GM12875 (cell line): ENCODE results near the gene NOTCH3.

Experiments
- H3K4me3 ChIP-seq: one replicate; pipeline ENCODE4 v1.5.1; 2011; ENCODE audit warnings: low read depth, low read length, control low read depth
- TF ChIP-seq, protein P1 (sequence below): IDR thresholded peaks from 2 replicates; pipeline ENCODE4 v1.5.1; 2011; ENCODE audit warnings: low read depth, mild to moderate bottlenecking, control low read depth, inconsistent platforms, low read length, moderate library complexity, borderline replicate concordance; ENCODE audit not compliant: insufficient read depth

The NOTCH3 gene

GRCh38 chr19:15247107-15248014 is 46.6 kb upstream of the NOTCH3 start:
- TF ChIP-seq, protein P1, sequence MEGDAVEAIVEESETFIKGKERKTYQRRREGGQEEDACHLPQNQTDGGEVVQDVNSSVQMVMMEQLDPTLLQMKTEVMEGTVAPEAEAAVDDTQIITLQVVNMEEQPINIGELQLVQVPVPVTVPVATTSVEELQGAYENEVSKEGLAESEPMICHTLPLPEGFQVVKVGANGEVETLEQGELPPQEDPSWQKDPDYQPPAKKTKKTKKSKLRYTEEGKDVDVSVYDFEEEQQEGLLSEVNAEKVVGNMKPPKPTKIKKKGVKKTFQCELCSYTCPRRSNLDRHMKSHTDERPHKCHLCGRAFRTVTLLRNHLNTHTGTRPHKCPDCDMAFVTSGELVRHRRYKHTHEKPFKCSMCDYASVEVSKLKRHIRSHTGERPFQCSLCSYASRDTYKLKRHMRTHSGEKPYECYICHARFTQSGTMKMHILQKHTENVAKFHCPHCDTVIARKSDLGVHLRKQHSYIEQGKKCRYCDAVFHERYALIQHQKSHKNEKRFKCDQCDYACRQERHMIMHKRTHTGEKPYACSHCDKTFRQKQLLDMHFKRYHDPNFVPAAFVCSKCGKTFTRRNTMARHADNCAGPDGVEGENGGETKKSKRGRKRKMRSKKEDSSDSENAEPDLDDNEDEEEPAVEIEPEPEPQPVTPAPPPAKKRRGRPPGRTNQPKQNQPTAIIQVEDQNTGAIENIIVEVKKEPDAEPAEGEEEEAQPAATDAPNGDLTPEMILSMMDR: no peak
- H3K4me3 ChIP-seq: no peak overlapping the region

DNA sequence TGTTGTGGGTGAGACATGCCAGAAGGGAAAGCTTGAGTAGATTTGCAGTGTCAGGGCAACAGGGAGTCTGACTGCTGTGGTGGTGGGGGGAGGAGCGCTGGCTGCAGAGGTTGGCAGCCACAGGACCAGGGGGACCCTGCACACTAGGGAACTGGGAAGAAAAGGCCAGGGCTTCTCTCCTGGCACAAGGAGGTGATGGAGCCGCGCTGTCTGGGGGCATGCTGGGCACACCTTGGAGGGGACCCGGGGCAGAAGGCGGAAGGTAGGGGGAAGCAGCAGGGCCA is 45.3 kb upstream of the NOTCH3 start:
- no peak overlapping the region for H3K4me3 ChIP-seq
- TF ChIP-seq, protein P1: no peak

DNA sequence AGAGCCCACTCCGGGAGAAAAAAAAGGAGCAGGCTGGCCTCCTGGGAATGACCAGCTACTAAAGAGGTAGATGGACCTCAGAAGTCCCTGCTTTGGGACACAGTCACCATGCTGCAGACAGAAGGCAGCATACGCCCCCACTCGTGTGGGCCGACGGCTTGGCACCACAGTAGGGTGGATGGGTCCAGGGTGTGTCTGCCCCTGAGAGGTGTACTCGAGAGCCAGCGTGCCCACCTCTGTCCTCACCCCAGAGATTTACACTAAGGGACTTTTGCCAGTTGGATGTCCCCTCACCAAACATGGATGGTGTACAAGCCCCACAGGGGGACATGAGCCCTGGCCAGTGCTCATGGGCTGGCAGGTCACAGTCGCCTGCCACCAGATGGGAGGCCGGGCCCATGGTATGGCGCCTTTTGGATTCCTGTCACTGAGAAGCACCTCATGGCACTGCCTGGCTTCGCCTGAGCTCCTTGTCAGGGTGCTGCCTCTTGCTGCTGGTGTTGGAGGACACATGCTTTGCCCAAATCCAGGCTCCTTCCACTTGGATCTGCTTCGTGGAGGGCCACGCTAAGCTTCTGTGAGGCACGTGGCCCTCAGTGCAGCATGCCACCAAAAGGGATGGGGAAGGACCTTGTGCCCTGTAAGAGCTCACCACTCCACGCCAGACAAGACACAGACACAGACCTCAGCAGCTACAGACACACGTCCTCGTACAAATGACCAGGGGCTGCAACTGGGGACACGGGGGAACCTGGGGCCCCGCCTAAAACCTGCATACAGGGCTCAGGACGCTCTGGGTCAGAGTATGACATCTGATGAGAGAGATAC is 44.8 kb upstream of the NOTCH3 start:
- H3K4me3 ChIP-seq: no peak overlapping the region
- TF ChIP-seq, protein P1: no peak

- no peak overlapping the region for H3K4me3 ChIP-seq
- TF ChIP-seq, protein P1: no peak
These were observed 44.0 kb upstream of the NOTCH3 start for GRCh38 chr19:15244808-15245207.

DNA sequence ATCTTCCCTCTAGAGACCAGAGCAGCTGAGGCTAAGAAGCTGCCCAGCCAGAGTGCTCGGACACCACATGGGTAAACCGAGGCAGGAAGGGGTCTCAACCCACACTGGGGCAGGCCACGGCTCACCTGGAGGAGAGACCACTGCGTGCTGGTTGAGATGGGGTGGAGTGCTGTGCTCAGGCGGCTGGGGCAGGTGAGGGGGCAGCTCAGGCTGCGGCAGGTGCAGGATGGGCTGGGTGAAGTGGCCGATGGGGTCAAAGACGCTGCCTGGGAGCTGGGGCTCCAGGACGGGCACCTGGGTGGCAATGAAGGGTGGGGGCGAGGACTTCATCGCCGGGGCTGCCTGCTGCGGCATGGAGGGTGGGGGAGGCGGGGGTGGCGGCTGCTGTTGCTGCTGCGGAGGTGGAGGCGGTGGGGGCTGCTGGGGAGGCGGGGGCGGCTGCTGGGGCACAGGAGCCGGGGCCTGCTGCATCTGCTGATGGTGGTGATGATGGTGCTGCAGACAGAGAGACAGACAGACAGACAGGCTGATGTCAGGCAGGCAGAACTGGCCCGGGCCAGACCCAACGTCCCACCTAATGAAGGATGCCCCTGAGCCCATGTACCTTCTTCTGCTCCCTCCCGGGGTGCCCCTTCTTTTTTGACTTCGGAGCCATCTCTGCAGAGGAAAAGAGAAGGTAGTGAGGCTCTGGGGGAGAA is 43.5 kb upstream of the NOTCH3 start:
- TF ChIP-seq, protein P1: no peak
- H3K4me3 ChIP-seq: no peak overlapping the region

DNA sequence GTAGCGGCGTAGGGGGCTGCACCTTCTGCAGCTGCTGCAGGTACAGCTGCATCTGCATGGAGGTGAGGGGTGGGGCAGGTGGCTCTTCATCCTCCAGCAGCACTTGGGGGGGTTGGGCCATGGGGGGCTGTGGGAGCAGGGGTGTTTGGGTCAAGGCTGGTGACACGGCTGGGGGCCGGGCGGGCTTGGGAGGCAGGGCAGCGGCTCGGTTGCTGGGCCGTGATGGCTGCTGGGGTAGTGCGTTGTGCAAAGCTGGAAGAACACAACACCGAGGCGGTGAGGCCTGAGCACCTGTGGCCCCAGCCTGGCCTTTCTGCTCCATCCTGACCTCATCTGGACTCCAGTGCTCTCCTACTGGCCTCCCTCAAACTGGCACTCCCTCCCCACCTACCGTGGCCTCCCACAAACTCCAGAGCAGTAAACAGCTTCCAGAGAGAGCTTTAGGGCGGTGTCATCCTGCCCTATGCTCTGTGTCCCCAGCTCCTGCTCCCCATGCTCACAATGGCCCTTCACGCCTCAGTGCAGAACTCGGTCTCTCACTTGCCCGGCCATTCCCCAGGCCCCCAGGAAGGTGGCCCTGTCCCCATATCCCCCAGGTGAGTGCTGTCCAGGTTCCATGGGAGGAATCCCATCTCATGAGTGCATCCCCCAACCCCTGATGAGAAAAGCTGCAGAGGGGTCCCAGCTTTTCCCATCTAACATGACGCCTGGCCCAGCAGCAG is 42.6 kb upstream of the NOTCH3 start:
- TF ChIP-seq, protein P1: no peak
- H3K4me3 ChIP-seq: no peak overlapping the region
